ENCODE measurements around the gene KHSRP.
A peak's percentile ranks its signal among the peaks of the same experiment; 100 is the strongest.

The KHSRP gene

DNA sequence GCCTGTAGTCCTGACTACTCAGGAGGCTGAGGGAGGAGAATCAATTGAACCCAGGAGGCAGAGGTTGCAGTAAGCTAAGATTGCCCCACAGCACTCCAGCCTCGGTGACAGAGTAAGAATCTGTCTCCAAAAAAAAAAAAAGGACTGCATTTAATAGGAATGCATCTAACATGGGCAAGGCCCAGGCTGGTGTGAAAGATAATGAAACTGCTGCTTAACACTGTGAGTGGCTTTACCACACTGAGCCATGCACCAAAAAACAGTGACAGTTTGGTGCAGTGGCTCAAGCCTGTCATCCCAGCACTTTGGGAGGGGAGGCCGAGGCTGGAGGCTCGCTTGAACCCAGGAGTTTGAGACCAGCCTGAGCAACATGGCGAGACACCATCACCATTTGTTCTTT is 40.2 kb downstream of the KHSRP start:
- no peak for DNase-seq

DNA sequence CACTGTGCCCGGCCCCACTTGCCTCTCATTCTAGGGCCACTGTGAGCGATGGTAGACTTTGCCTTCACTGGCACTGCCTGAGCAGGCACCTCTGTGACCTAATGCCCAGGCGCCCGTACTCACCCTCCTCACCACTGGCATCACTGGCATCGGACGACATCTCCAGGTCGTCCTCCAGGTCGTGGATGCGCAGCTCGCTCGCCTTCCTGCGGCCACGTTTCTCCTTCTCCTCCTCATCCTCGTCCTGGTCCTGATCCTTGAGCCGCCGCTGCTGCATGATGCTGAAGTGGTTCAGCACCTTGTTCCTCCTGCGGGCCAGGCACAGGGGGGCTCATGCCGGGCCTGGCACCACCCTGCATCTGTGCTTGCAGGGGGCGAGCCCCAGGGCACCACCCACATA is 41.4 kb downstream of the KHSRP start:
- DNase-seq, result no peak

DNA sequence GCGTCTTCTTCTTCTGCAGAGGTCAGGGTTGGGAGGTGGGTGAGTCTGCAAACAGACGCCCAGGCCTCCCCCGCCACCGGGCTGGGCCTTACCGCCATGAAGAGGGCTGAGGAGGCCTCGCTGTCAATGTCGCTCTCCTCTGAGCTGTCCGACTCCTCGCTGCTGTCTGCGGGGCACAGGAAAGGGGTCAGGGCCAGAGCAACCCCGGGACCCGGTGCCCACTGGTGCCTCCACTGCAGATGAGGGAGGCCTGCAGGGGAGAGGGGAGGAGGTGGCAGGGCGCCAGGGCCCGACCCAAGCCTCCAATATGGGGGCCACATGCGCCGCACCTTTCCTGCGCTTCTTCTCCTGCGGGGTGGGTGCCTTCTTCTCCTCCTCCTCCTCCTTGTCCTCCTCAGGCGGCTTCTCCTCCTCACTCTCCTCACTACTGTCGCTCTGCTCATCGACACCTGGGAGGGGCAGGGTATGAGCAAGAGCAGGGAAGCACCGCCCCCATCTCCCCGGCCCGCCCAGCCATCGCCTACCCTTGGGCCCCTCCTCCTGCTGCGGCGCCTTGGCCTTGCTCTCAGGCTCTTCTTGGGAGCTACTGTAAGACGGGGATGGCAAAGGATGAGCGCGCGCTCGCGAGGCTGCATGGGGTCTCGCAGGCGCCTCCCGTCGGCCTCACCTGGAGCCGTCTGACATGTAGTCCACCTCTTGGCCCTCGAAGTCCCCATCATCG is 43.4 kb downstream of the KHSRP start:
- DNase-seq, result no peak

DNA sequence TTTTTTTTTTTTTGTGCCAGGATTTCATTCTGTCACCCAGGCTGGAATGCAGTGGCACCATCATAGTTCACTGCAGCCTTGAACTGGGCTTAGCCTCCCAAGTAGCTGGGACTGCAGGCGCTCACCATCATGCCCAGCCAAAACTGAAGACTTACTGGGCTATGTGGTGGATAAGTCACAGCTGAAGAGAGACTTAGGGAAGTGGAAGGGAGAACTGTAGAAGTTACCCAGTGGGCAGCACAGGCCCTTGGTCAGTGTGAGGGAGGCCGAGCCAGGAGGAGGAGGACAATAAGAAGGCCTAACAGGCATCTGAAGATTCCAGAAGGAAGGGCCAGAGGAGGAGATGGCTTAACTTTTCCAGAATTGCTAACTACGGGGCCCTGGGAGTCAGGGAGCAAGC is 44.9 kb downstream of the KHSRP start:
- DNase-seq, result no peak

DNA sequence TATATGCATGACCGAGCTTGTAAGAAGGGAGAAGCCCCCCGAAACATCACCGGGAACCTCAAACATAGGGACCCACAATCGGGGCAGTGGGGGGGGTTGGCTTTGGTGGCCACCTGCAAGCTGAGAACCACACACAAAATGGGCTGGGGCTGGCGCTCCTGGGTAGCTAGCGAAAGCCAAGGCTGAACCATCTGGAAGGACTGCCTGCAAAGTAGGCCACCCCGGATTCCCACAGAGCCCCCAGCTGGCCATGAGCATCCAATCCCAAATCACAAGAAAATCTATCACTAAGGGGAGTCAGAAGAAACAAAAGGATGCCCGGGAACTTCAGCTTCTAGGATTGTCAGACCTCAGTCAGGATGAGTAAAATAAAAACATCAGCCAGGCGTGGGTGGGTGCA is 46.1 kb downstream of the KHSRP start:
- no peak for DNase-seq

DNA sequence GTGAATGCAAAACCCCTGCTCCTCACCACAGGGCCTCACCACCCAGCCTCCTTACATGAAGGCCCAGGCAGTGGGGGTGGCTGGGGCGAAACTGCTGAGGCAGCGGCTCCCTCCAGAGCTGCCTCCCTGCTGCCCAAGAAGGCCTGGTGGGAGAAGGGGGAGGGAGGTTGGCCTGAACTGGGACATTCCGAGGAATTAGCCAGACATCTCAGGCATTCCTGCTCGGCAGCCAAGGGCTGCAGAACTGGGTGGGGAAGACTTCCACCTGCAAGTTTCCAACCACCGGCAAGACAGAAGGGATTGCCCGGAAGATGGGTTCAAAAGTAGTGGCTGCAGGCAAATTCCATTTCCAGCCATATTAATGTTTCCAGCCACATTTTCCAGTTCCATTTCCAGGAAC is 46.6 kb downstream of the KHSRP start:
- no peak for DNase-seq

DNA sequence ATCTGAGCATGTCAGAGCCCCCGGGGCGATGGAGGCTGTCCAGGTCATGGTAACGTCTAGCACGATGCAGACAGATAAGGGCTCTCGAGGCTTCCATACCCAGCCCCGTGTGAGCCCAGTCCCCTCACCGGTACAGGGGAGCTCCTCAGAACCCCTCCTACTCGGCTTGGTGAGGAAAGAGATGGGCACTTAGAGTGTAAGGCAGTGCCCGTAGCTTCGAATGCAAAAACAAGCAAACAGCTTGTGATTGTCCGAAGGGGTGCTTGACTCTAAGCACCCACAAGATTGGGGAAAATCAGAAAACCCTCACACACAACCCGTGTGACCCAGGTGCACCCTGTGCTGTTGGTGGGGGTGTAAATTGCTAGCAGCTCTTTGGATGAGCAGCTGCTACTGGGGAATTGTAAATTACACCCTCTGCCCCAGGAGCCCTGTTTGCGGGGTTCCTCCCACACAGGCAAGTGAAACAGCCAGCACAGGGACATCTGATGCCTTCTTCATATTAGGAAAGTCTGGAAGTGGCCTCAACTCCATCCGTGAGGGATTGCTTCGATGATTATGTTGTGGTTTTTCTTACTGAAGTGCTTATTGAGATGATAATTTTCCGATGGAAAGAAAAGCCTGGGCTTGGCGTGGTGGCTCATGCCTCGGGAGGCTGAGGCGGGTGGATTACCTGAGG is 48.0 kb downstream of the KHSRP start:
- no peak for DNase-seq

DNA sequence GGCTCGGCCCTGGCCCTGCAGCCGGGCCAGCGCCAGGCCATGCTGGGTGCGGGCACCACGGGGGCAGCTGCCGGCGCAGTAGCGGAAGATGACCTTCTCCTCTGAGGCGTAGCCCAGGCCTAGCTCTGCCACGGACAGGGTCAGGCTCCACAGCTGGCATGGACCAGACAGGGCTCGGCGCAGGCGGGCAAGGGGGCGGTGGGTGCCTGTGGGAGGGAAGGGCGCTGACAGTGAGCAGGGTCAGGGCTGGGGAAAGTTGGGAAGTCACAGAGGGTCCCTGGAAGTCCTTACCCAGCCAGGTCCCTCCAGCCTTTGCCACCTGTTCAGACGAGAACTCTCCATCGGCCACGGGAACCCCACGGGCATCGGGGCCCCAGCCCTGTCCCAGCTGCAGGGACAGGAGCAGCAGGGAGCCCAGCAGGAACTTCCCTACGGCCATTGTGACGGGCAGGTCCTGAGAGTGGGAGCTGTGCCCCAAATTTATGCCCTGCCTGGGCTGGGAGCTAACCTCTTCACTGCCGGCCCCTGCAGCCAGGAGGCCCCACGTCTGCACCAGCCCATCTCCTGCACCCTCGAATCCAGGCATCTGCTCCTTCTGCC is 49.1 kb downstream of the KHSRP start, which contains the start of gene PSPN:
Gene PSPN (minus strand): TSS at position 523 of the 600 bp plus-strand sequence. CDS start 84 bp downstream, at position 439.
- no peak for DNase-seq

DNA sequence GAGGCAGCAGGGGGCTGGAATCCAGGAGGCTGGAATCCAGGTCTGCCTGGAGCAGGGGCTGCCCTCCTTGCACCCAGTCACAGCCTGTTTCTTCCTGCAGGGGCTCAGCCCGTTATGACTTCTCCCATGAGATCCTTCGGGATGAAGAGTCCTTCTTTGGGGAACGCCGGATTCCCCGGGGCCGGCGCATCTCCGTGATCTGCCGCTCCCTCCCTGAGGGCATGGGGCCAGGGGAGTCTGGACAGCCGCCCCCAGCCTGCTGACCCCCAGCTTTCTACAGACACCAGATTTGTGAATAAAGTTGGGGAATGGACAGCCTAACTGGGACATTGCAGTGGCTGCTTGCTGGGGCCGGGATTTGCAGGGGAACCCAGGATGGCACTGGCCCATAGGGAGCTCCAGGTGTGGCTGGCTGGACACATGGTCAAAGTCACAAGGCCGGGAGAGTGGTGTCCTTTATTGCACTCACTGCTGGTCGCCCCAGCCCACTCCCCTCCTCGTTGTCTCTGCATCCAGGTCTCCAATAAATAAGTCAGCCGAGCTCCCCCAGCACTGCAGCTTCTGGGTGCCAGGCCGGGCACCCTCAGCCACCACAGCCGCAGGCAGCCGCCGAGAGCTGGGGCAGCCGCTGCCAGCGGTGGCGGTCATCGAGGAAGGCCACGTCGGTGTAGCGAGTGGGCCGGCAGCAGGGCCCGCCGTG is 49.8 kb downstream of the KHSRP start:
- no peak for DNase-seq

DNA sequence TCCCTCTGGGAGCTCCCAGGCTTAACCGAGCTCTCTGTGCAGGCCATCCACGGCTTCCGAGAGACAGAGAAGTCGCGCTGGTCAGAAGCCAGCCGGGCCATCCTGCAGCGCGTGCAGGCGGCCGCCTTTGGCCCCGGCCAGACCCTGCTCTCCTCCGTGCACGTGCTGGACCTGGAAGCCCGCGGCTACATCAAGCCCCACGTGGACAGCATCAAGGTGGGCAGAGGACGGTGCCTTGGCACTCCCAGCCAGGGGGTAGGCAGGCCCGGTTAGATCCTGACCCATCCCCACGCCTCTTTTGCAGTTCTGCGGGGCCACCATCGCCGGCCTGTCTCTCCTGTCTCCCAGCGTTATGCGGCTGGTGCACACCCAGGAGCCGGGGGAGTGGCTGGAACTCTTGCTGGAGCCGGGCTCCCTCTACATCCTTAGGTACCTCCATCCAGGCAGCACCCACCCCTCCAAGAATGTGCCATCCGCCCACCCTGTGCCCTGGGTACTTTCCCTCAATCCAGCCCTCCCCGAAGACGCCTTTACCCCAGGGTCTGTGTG is 50.4 kb downstream of the KHSRP start:
- no peak for DNase-seq

DNA sequence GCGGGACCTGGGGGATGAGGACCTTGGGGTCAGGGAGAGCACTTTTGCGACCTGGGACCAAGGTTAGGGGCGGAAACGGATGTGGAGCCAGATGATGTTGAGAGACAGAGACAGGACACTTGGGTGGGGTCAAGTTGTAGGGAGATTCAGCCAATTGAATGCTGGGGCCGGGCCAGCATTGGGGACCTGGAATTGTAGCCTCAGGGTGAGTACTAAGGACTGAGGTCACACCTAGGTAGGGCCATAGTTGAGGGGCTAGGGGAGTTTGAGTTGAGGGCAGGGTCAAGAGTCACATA is 50.9 kb downstream of the KHSRP start:
- no peak for DNase-seq

DNA sequence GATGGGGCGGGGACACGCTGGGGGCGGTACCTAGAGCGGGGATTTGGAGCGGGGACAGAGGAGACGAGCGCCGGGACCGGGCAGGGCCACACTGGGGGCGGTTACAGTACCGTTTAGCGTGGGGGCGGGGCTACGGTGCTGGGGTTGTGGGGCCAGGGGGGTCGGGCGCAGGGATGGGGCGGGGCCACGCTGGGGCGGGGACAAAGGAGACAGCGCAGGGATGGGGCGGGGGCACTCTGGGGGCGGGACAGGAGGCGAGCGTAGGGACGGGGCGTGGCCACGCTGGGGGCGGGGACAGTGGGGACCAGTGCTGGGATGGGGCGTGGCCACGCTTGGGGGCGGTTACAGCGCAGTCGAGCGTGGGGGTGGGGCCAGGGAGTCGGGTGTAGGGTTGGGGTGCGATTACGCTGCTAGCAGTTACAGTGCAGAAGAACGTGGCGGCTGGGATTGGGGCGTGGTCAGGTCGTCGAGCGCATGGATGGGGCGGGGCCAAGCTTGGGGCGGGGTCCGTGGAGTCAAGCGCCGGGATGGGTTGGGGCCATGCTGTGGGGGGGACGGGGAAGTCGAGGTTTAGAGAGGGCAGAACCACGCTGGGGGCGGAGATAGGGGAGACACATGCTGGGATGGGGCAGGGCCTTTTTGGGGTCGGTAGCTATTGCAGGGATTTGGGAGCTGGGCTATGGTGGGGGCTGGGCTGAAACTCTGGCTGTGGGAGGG is 51.4 kb downstream of the KHSRP start:
- peak; percentile 97 for DNase-seq

DNA sequence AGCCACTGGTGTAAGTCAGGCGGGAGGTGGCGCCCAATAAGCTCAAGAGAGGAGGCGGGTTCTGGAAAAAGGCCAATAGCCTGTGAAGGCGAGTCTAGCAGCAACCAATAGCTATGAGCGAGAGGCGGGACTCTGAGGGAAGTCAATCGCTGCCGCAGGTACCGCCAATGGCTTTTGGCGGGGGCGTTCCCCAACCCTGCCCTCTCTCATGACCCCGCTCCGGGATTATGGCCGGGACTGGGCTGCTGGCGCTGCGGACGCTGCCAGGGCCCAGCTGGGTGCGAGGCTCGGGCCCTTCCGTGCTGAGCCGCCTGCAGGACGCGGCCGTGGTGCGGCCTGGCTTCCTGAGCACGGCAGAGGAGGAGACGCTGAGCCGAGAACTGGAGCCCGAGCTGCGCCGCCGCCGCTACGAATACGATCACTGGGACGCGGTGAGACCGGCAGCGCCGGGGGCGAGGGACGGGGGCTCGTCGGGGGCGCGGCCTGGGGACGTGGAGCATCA is 52.0 kb downstream of the KHSRP start, which contains the start of gene ALKBH7:
Gene ALKBH7 (plus strand): TSS at position 201 of the 502 bp plus-strand sequence. CDS start 27 bp downstream, at position 228.
- peak; percentile 100 for DNase-seq

DNA sequence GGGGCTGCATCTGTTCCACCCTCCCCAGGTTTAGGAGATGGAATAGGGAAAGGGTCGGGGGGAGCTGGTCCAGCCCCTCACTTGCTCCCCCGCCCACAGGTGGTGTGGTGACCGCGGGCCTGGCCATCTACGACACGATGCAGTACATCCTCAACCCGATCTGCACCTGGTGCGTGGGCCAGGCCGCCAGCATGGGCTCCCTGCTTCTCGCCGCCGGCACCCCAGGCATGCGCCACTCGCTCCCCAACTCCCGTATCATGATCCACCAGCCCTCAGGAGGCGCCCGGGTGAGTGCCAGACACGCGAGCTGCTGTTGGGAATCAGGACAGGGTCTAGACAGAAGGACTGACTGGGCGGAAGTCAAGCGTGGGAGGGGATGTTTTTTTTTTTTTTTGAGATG is 60.3 kb downstream of the KHSRP start:
- DNase-seq, result no peak
